Fibroblast of skin of left biceps (primary cell): ENCODE results near the gene PGBD2.
"Not testable (repeated sequence)": the region's sequence is repeated elsewhere in the genome, so short reads cannot be mapped to it uniquely, and the experiment has no call there.

Experiments
- DNase-seq, 2 experiments: peaks; one replicate each; pipeline ENCODE4 v3.0.0-alpha.2; 2013; ENCODE audit warnings: low read depth in 2 of 2

Gene PGBD2

DNA sequence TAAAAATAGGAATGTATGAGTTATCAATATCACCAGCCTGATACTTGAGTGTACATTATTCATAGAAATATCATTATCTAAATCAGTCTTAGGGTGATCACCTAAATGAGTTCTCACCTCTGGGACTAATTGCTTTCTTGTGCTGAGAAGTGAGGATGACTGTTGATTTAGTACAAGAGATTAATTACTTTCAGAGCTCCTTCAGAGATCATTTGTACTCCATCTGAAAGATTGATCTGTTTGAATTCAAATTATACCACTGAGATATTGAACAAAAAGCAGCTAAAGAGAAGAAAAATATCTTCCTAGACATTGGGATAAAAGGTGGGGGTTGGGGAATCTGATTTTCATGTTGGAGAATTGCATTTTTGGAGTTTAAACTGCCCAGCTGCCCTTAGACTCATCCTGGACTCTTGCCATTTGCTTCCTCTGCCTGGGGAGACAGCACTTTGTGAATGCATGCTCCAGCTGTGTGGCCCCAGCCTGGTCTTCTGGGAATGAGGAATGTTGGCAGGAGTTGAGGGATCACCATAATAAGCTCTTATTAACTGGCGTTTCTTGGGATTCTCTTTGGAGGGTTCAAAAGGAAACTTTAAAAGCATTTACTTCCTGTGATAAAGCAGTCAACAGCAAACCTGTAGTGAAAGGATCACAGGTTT, 19.7 kb upstream of the PGBD2 start:
- no peak for DNase-seq

- not testable (repeated sequence) for DNase-seq
These were observed 16.2 kb upstream of the PGBD2 start for GRCh38 chr1:248889914-248890243.

DNA sequence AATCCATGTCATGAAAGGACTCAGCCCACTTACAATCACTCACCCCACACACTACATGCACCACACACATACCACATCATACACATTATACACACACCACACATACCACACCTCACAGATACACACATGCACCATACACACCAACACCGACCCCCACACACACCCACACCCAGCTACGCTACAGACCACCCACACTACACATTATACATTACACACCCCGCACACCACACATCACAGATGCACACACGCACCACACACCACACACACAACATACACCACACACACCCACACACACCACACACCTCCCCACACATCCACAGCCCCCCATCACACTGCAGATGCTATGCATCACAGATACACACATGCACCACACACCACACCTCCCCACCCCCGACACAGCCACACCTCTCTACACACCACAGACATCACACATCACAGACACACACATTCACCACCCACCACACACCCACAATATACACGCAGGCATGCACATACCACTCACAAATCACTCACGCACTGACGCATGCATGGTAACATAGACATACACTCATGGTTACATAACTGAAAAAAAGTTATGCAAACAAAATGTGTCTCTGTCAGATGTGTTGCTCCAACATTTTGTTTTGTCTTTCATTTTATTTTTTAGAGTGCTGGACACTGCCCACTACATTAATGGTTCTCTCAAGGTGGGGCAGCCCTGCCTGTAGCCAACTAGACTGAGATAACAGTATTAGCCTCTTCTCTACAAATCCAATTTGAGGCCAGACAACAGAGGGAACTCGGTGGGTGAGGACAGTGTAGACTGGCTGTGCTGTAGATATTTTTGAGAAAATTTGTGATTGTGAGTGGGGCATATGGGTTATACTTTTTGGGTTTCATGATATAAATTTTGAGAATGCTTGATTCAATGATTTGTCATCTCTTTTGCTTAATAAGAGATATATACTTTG, 15.2 kb upstream of the PGBD2 start:
- no peak for DNase-seq

- no peak for DNase-seq
These were observed 14.3 kb upstream of the PGBD2 start for GRCh38 chr1:248891758-248892157.

GRCh38 chr1:248892590-248892989, 13.4 kb upstream of the PGBD2 start:
- no peak for DNase-seq

DNA sequence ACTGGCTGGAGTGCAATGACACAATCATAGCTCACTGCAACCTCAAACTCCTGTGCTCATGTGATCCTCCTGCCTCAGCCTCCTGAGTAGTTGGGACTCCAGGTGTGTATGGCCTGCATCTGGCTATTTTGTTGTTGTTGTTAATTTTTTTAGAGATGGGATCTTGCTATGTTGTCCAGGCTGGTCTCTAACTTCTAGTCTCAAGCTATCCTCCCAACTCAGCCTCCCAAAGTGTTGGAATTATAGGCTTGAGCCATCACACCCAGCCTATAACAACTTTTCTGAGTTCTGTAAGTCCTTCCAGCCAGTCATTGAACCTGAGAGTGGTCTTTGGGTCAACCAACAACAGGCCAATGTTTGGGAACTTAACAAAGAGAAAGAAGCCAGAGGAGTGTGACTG, 11.2 kb upstream of the PGBD2 start:
- DNase-seq: no peak

GRCh38 chr1:248897412-248898337, 8.4 kb upstream of the PGBD2 start:
- no peak for DNase-seq

DNA sequence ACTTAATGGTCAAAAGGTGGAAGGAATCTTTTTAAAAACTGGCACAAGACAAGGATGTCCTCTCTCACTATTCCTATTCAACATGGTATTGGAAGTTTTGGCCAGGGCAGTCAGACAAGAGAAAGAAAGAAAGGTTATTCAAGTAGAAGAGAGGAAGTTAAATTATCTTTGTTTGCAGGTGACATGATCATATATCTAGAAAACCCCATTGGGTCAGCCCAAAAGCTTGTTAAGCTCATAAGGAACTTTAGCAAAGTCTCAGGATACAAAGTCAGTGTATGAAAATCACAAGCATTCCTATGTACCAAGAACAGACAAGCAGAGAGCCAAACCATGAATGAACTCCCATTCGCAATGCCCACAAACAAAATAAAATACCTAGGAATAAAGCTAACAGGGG, 5.4 kb upstream of the PGBD2 start:
- no peak for DNase-seq

DNA sequence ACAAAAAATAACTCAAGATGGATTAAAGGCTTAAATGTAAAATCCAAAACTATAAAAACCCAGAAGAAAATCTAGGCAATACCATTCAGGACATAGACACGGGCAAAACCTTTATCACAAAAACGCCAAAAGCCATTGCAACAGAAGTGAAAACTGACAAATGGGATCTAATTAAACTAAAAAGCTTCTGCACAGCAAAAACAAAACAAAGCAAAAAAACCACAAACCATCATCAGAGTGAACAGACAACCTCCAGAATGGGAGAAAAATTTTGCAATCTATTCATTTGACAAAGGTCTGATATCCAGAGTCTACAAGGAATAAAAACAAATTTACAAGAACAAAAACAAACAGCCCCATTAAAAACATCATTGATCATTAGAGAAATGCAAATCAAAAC, 4.5 kb upstream of the PGBD2 start:
- no peak for DNase-seq

GRCh38 chr1:248904437-248905216, 1.4 kb upstream of the PGBD2 start:
- DNase-seq: no peak

GRCh38 chr1:248905662-248906008, 400 bp upstream of the PGBD2 start:
- no peak for DNase-seq

DNA sequence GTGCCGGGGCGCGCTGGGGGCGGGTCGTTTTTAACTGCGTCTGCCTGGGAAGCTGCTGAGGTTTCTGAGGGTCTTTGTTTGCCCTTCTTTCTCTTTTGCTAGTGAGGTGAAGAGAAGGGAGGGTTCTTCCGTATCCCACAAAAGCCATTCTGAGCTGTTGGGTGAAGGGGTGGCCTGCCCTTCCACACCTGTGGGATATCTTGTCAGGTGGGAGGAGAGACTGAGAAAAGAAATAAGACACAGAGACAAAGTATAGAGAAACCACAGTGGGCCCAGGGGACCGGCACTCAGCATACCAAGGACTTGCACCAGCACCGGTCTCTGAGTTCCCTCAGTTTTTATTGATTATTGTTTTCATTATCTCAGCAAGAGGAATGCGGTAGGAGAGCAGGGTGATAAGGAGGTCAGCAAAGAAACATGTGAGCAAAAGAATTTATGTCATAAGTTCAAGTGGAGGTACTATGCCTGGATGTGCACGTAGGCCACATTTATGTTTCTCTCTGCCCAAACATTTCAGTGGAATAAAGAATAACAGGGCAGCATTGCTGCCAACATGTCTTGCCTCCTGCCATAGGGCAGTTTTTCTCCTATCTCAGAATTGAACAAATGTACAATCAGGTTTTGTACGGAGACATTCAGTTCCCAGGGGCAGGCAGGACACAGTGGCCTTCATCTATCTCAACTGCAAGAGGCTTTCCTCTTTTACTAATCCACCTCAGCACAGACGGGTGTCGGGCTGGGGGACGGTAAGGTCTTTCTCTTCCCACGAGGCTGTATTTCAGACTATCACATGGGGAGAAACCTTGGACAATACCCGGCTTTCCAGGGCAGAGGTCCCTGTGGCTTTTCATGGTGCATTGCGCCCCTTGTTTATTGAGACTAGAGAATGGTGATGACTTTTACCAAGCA, 972 bp downstream of the PGBD2 start:
- no peak for DNase-seq

DNA sequence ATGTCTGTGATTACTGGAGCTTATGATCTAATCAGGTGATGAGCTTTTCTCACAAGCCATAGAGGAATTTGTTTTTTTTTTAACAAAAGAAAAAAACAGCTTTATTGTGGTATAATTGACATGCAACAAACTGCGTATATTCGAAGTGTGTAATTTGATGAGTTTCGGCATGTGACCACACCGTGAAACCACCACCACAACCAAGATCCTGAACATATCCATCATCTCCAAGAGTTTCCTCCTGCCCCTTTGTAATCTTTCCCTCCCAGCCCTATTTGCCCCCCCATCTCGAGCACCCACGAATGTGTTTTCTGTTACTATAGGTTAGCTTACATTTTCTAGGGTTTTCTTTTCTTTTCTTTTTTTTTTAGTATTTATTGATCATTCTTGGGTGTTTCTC, 4.7 kb downstream of the PGBD2 start:
- DNase-seq: no peak

GRCh38 chr1:248913933-248914332, 7.9 kb downstream of the PGBD2 start:
- no peak for DNase-seq

- DNase-seq: no peak
These were observed 8.9 kb downstream of the PGBD2 start for GRCh38 chr1:248914796-248915381.

DNA sequence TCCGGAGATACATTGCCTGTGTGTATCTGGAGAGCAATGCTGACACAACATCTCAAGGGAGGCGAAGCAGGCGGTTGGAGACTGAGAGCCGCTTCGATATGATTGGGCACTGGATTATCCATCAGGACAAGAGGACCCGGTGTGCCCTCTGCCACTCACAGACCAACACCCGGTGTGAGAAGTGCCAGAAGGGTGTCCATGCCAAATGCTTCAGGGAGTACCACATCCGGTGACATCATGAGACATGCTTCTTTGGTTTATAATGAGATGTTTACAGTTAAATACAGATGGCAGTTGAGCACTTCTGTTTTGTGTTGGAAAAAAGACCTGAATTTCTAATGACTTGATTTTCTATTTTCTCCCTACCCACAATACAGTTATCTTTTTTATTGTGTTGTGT, 12.1 kb downstream of the PGBD2 start:
- no peak for DNase-seq

DNA sequence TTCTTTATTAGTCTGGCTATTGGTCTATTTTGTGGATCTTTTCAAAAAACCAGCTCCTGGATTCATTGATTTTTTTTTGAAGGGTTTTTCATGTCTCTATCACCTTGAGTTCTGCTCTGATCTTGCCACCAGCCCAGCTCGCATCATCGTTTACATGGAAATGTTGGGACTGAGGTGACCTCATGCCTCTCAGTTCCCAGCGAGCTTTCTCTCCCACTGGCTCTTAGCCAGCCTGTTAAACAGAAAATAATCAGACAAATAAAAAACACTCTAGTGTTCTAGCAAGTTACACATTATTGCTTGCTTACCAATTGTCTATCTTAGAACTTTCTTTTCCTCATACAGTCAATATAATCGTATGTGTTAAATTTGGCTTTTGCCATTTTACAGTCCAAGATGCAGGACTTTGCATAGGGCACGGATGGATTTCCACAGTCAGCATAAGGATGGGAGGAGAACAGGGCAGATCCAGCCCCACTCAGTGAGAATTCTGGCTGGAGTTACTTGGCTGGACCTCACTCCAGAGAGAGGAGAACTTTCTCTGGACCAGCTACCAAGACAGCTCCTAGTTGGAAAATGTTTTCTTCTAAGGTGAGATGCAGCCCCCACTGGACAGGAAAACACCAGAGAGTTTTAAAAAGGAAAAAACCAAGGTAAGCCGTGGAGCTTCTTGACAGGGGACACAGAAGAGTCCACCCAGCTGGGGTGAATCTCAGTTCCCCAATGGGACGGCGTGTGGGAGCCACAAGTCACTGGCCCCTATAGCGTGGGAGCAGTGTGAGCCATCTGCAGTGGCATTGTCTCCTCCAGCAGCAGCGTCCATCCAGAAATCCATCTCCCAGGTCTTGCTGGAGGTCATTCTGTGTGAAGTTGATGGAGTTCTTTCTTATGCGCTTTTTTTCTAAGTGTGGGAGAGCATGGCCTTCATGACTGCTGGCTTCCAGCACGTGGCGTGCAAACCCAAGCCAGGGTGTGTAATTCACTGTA, 17.6 kb downstream of the PGBD2 start:
- no peak for DNase-seq

DNA sequence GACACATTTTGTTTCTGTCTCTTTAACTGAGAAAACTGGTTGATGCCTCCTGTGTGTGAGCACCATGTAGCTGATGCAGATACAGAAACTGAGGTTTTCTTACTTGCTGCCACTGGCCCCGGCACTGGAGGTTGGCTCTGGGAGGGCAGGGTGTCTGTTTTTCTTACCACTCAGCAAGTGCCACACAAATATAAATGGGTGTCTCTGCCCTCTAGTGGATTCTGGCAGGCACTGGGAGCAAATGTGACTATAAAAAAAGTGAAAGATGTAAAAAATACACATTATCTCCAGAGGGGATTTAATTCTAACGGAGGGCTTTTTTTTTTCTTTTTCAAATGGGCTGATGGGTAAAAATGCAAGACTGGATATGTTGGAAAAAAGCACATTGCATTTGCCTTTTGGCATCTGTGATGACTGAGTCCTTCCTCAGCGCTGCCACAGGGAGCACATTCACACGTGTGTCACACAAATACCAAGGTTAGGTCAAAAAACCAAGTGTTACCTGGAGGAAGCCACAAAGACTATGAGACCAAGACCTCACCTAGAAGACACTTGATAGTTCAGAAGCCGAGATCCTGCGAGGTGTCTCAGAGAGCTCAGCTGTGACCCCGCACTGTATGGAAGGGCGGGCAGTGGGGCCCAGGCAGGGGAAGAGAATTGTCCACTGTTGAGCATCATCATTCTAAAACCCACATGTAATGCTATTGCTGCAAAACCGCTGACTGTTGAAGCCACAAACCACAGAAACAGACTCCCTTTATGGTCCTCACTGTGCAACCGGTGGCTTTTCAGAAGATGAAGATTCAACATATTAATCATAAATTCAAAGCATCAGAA, 18.9 kb downstream of the PGBD2 start:
- DNase-seq: no peak
